Suprapubic skin (tissue), 3 donors: ENCODE data around the gene CCDC89.

Experiments used
- POLR2A ChIP-seq, 2 donors: fragments of 450-650 bp; IDR thresholded peaks; one replicate each; pipeline ENCODE4 v1.6.1; 2017; ENCODE audit warnings: antibody characterized with exemption in 2 of 2, mild to moderate bottlenecking in 2 of 2, moderate library complexity in 2 of 2
- TF ChIP-seq, protein P1 (sequence below), 2 donors: fragments of 200-600 bp in 1 of 2; fragments of 450-650 bp in 1 of 2; sonication (generic) in 1 of 2; IDR thresholded peaks; one replicate each; pipeline ENCODE4 v1.5.1; 2016 to 2019; ENCODE audit warnings: antibody characterized with exemption in 2 of 2, mild to moderate bottlenecking in 1 of 2, moderate library complexity in 1 of 2

DNA sequence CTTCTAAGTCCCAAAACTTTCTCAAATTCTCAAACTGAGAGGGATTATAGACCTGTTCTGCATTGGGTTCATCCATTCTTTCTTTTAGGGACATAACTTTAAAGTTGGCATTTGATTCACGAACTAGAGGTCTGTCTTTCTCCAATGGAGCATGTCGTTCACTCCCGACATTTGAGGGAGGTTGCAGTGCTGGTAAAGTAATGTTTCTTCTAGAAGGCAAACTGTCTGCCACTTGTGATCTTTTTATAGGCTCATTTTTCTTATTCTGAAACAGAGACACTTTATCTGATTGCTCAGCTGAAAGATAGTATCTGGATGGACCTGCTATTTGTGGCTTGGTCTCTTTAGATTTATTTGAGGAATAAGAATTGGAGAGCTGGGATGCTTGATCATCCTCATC is 40.4 kb upstream of the CCDC89 start:
- TF ChIP-seq, protein P1, sequence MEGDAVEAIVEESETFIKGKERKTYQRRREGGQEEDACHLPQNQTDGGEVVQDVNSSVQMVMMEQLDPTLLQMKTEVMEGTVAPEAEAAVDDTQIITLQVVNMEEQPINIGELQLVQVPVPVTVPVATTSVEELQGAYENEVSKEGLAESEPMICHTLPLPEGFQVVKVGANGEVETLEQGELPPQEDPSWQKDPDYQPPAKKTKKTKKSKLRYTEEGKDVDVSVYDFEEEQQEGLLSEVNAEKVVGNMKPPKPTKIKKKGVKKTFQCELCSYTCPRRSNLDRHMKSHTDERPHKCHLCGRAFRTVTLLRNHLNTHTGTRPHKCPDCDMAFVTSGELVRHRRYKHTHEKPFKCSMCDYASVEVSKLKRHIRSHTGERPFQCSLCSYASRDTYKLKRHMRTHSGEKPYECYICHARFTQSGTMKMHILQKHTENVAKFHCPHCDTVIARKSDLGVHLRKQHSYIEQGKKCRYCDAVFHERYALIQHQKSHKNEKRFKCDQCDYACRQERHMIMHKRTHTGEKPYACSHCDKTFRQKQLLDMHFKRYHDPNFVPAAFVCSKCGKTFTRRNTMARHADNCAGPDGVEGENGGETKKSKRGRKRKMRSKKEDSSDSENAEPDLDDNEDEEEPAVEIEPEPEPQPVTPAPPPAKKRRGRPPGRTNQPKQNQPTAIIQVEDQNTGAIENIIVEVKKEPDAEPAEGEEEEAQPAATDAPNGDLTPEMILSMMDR (IDR thresholded peaks at IDR 0.05): no peak
- TF ChIP-seq POLR2A (IDR thresholded peaks at IDR 0.05): no peak
